ENCODE data around the gene NOA1.
"Not testable (repeated sequence)": the region's sequence is repeated elsewhere in the genome, so short reads cannot be mapped to it uniquely, and the experiment has no call there.

Gene NOA1

GRCh38 chr4:56931924-56932323 is 45.5 kb downstream of the NOA1 start:
- Mint-ChIP-seq H3K4me3 (no peak overlapping the region), H3K36me3 (ENCODE audit: low read depth) (peaks cover 69% of the 10 kb centered on the region), H3K9me3 (no peaks in the 10 kb centered on the region), H3K4me1 (peaks cover 18% of the 10 kb centered on the region), H3K27me3 (ENCODE audit: low read depth) (no peaks in the 10 kb centered on the region), H3K27ac (no peak overlapping the region)
- no peak for TF ChIP-seq CTCF (IDR thresholded peaks at IDR 0.05; ENCODE audit: unreplicated experiment in 3 of 3)

DNA sequence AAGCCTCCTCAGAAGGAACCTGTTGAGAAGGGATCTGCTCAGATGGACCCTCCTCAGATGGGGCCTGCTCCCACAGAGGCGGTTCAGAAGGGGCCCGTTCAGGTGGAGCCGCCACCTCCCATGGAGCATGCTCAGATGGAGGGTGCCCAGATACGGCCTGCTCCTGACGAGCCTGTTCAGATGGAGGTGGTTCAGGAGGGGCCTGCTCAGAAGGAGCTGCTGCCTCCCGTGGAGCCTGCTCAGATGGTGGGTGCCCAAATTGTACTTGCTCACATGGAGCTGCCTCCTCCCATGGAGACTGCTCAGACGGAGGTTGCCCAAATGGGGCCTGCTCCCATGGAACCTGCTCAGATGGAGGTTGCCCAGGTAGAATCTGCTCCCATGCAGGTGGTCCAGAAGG is 46.8 kb downstream of the NOA1 start:
- H3K9me3 Mint-ChIP-seq: no peaks in the 10 kb centered on the region
- no peak overlapping the region for H3K27ac Mint-ChIP-seq
- H3K27me3 Mint-ChIP-seq (ENCODE audit: low read depth): no peaks in the 10 kb centered on the region

DNA sequence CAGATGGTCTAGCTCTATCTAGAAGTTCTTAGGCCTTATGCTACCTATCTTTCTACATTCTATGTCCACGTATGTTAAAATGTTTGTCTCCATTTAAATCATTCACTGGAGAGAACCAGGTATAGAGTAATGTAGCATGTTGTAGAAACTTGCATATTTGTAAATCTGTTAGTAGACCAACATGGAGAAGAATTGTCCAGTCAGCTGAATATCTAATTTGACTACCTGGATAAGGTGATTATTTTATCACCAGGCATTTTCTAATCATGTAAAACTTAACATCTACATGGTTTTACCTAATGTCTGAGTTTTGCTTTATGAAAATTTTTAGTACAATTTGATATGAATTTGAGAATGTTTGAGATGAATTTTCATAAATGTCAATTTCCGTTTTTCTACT is 50.2 kb downstream of the NOA1 start:
- no peaks in the 10 kb centered on the region for H3K9me3 Mint-ChIP-seq
- peaks cover 12% of the 10 kb centered on the region for H3K4me1 Mint-ChIP-seq
- no peaks in the 10 kb centered on the region for H3K27me3 Mint-ChIP-seq (ENCODE audit: low read depth)
- TF ChIP-seq CTCF (IDR thresholded peaks at IDR 0.05; ENCODE audit: unreplicated experiment in 3 of 3): no peak
- H3K27ac Mint-ChIP-seq: no peak overlapping the region
- no peak overlapping the region for H3K4me3 Mint-ChIP-seq
- peaks cover 70% of the 10 kb centered on the region for H3K36me3 Mint-ChIP-seq (ENCODE audit: low read depth)

More for the DNA sequence above, 46.8 kb downstream of the NOA1 start:
- peaks cover 66% of the 10 kb centered on the region for H3K36me3 Mint-ChIP-seq (ENCODE audit: low read depth)
- no peak overlapping the region for H3K4me3 Mint-ChIP-seq
- no peak for TF ChIP-seq CTCF (IDR thresholded peaks at IDR 0.05; ENCODE audit: unreplicated experiment in 3 of 3)
- H3K4me1 Mint-ChIP-seq: peaks cover 18% of the 10 kb centered on the region

GRCh38 chr4:56914977-56915376 is 62.4 kb downstream of the NOA1 start:
- H3K4me3 Mint-ChIP-seq; H3K27me3 Mint-ChIP-seq (ENCODE audit: low read depth); H3K9me3 Mint-ChIP-seq; H3K27ac Mint-ChIP-seq: not testable (repeated sequence)
- Mint-ChIP-seq H3K4me1 (peaks cover 37% of the 10 kb centered on the region), H3K36me3 (ENCODE audit: low read depth) (peaks cover 59% of the 10 kb centered on the region)

DNA sequence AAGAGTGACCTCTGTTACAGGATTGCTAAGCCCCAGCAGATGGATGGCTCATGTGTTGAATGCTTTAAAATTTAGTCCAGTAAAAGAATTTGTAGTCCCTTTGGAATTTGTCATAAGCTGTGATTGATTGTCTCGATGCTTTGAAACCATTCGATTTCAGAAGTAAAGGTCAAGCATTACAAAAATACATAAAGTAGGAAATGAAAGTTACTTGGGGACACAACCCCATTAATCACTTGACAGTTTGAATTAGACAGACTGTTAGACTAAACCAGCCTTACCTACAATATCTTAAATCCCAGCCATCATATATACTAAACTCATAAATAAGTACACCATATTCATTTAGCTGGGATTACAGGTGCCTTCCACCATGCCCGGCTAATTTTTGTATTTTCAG is 63.1 kb downstream of the NOA1 start:
- Mint-ChIP-seq H3K4me3 (no peak overlapping the region), H3K27ac (no peak overlapping the region), H3K27me3 (ENCODE audit: low read depth) (no peaks in the 10 kb centered on the region), H3K9me3 (no peaks in the 10 kb centered on the region), H3K4me1 (peaks cover 43% of the 10 kb centered on the region), H3K36me3 (ENCODE audit: low read depth) (peaks cover 53% of the 10 kb centered on the region)
- TF ChIP-seq CTCF (IDR thresholded peaks at IDR 0.05; ENCODE audit: unreplicated experiment in 3 of 3): no peak

All from nephron (organoid).